Measurements from ENCODE around the gene FNTB.

GRCh38 chr14:65006261-65006721 is 19.6 kb downstream of the FNTB start:
- TF ChIP-seq REST (IDR thresholded peaks at IDR 0.05; ENCODE audit: low read depth), result no peak
- no peak for TF ChIP-seq EZH2 (IDR thresholded peaks at IDR 0.05)
- TF ChIP-seq CTCF (IDR thresholded peaks at IDR 0.05 in 2 of 3, conservative IDR thresholded peaks at IDR 0.05 in 1 of 3; ENCODE audit: borderline replicate concordance in 1 of 3, insufficient read depth in 1 of 3, low read depth in 2 of 3, low read length in 2 of 3), result no peak
- no peak for TF ChIP-seq RAD21 (IDR thresholded peaks at IDR 0.05; ENCODE audit: low read depth)
